ENCODE measurements around the gene TCERG1. TPM values are rescaled to one million over a fixed set of nuclear protein-coding genes. Genes with fewer than 3 reads are reported as not detected.
"Not testable (repeated sequence)": the region's sequence is repeated elsewhere in the genome, so short reads cannot be mapped to it uniquely, and the experiment has no call there.

TCERG1 gene
- total RNA-seq, 2 experiments from 2014 or later: 123 to 131 TPM

DNA sequence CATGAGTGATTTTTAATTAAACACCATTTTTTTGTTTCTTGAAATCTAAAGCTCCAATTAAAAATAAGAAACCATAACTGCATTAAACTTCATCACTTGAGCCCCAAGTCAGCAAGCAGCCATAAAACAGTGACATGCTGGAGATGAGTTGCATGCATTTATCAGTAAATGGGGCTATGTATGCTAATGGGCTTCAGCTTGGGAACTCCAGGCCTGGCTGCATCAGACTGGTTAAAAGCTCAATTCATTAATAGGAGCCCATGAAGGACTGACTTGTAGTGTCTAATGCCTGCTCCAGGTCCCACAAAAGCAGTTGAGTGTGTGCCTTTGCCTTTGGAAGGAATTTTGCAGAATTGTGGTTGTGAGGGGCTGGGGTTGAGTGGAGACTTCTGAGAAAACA is 102.5 kb downstream of the TCERG1 start:
- Mint-ChIP-seq H3K4me3 (no peak overlapping the region), H3K36me3 (ENCODE audit: low read depth) (no peaks in the 10 kb centered on the region), H3K27ac (no peak overlapping the region), H3K4me1 (ENCODE audit: low read depth) (no peaks in the 10 kb centered on the region), H3K9me3 (no peaks in the 10 kb centered on the region), H3K27me3 (ENCODE audit: low read depth) (peaks cover 3% of the 10 kb centered on the region)
- intact Hi-C loops (cut with micrococcal nuclease): no loop called here
- no peak for DNase-seq
- CTCF ChIA-PET: interaction anchor here (0.7 to 2.2 kb wide), 6 partner anchors 9 to 639 kb away, joined by 3 to 7 read pairs (median 4); no protein-coding TSS in a partner anchor

DNA sequence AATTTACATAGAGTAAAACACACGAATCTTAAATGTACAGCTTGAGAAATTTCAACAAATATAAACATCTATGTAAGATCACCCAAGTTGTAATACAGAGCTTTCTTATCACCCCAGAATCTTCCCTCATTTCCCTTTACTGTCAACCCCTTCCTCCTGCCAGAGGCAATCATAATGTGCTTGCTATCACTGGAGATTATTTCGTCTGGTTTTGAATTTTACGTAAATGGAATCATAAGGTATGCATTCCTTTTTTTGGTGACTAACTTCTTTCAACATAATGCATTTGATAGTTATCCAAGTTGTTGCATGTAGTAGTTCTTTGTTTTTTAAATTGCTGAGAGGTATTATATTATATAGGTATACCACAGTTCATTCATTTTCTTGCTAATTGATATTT is 106.3 kb downstream of the TCERG1 start:
- no peak for DNase-seq
- no peak overlapping the region for H3K27ac Mint-ChIP-seq
- no peaks in the 10 kb centered on the region for H3K36me3 Mint-ChIP-seq (ENCODE audit: low read depth)
- no peaks in the 10 kb centered on the region for H3K9me3 Mint-ChIP-seq
- no peaks in the 10 kb centered on the region for H3K4me1 Mint-ChIP-seq (ENCODE audit: low read depth)
- H3K4me3 Mint-ChIP-seq: no peak overlapping the region
- CTCF ChIA-PET: interaction anchor here (0.9 kb wide), 1 partner anchor 10 kb away, joined by 3 read pairs; no protein-coding TSS in a partner anchor
- intact Hi-C loops (cut with micrococcal nuclease): no loop called here
- H3K27me3 Mint-ChIP-seq (ENCODE audit: low read depth): peaks cover 9% of the 10 kb centered on the region

DNA sequence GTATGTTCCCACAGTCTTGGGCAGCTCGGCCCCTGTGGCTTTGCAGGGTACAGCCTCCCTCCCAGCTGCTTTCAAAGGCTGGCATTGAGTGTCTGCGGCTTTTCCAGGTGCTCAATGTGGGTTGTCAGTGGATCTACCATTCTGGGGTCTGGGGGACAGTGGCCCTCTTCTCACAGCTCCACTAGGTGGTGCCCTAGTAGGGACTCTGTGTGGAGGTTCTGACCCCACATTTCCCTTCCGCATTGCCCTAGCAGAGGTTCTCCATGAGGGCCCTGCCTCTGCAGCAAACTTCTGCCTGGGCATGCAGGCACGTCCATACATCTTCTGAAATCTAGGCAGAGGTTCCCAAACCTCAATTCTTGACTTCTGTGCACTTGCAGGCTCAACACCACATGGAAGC is 109.8 kb downstream of the TCERG1 start:
- CTCF ChIA-PET: interaction anchor here (1.8 kb wide), 1 partner anchor 13 kb away, joined by 5 read pairs; no protein-coding TSS in a partner anchor
- H3K27ac Mint-ChIP-seq; H3K36me3 Mint-ChIP-seq (ENCODE audit: low read depth); DNase-seq; H3K9me3 Mint-ChIP-seq; intact Hi-C loops (cut with micrococcal nuclease); H3K4me1 Mint-ChIP-seq (ENCODE audit: low read depth); H3K4me3 Mint-ChIP-seq; H3K27me3 Mint-ChIP-seq (ENCODE audit: low read depth): not testable (repeated sequence)

DNA sequence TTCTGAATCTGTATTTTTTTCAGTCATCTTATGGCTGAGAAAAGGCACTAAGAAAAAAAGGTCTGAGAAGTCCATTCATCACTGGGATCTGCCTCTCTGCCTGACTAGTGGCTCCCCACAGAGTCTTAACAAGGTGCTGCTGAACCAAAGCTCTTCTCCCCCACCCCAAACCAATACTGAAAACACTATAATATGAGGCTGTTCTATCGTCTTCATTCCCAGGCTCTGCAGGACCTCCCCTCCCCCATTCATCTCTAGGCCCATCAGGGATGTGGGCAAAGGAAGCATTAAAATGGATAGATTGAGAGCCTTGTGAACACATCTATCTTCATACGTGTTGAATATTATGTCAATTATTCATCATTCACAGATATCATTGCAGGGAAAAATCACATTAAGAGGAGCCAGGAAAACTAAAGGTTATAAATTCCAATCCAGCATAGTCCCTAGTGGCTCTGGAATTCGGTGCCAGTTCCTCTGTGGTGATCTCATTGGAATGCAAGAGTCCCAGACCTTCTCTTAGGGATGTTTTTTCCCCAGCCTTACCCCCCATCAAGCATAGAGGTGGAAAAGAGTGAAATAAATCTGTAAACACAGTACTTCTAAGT is 113.2 kb downstream of the TCERG1 start:
- Mint-ChIP-seq H3K9me3 (no peaks in the 10 kb centered on the region), H3K4me3 (no peak overlapping the region), H3K4me1 (ENCODE audit: low read depth) (no peaks in the 10 kb centered on the region), H3K36me3 (ENCODE audit: low read depth) (no peaks in the 10 kb centered on the region), H3K27ac (no peak overlapping the region), H3K27me3 (ENCODE audit: low read depth) (peaks cover 6% of the 10 kb centered on the region)
- intact Hi-C loops (cut with micrococcal nuclease): no loop called here
- DNase-seq: no peak
- CTCF ChIA-PET: no interaction called here

Other genes with a start within 250 kb of the TCERG1 start
- gene RBM27, start 243.7 kb upstream of the TCERG1 start, total RNA-seq: 10 to 100 TPM; 14.8 to 18.3 TPM
- not detected for gene POU4F3, start 108.5 kb upstream of the TCERG1 start, total RNA-seq
- not detected for gene GPR151, start 68.9 kb downstream of the TCERG1 start, total RNA-seq